Measurements from ENCODE around the gene PCBP3.

Gene PCBP3

GRCh38 chr21:45816794-45817193 is 173.3 kb downstream of the PCBP3 start:
- ATAC-seq = no peak

- ATAC-seq = no peak
Observed at GRCh38 chr21:45817345-45817744, 173.8 kb downstream of the PCBP3 start.

- ATAC-seq = peak; percentile 75 to 77
Observed at GRCh38 chr21:45818276-45818903, 174.9 kb downstream of the PCBP3 start.

GRCh38 chr21:45818904-45819285 is 175.4 kb downstream of the PCBP3 start:
- ATAC-seq = peak; percentile 85 to 86

GRCh38 chr21:45819478-45820170 is 176.1 kb downstream of the PCBP3 start:
- no peak for ATAC-seq

GRCh38 chr21:45820171-45821091 is 176.9 kb downstream of the PCBP3 start:
- peak; percentile 30 to 36 for ATAC-seq

GRCh38 chr21:45821315-45821962 is 177.9 kb downstream of the PCBP3 start:
- no peak for ATAC-seq

- no peak for ATAC-seq
Observed at GRCh38 chr21:45821998-45822397, 178.5 kb downstream of the PCBP3 start.

GRCh38 chr21:45822429-45823099 is 179.0 kb downstream of the PCBP3 start:
- ATAC-seq = no peak

- ATAC-seq = no peak
Observed at GRCh38 chr21:45823100-45823681, 179.7 kb downstream of the PCBP3 start.

GRCh38 chr21:45824546-45825215 is 181.2 kb downstream of the PCBP3 start:
- no peak for ATAC-seq

- ATAC-seq = no peak
Observed at GRCh38 chr21:45825219-45825618, 181.7 kb downstream of the PCBP3 start.

GRCh38 chr21:45826676-45827301 is 183.3 kb downstream of the PCBP3 start:
- ATAC-seq = no peak

- peak in 1 of 2 donors; percentile 30 for ATAC-seq
Observed at GRCh38 chr21:45827302-45827692, 183.8 kb downstream of the PCBP3 start.

- no peak for ATAC-seq
Observed at GRCh38 chr21:45827881-45828579, 184.5 kb downstream of the PCBP3 start.

GRCh38 chr21:45828580-45829570 is 185.3 kb downstream of the PCBP3 start:
- ATAC-seq = no peak

GRCh38 chr21:45829668-45830067 is 186.1 kb downstream of the PCBP3 start:
- ATAC-seq = no peak

GRCh38 chr21:45830221-45830640 is 186.7 kb downstream of the PCBP3 start:
- ATAC-seq = no peak
